GM23338 (cell line): Measurements from ENCODE around the gene MAP3K4. TPM values are rescaled to one million over a fixed set of nuclear protein-coding genes. Genes with fewer than 3 reads are reported as not detected.

Experiments used
- ATAC-seq: fragments of 200-7000 bp; cut with Tn5 transposase; 3 replicates; pipeline ENCODE4 v1.9.1; 2020
- DNase-seq: peaks from one replicate; pipeline ENCODE4 v3.0.0-alpha.2; 2015; ENCODE audit warnings: low spot score
- H2AFZ ChIP-seq: fragments of 200-600 bp; sonication (generic); 2 replicates; pipeline ENCODE4 v1.8.0; 2016; ENCODE audit warnings: antibody characterized with exemption, mild to moderate bottlenecking, moderate library complexity
- H3F3A ChIP-seq: fragments of 200-600 bp; sonication (generic); replicated peaks from 2 replicates; pipeline ENCODE4 v1.8.0; 2017; ENCODE audit warnings: antibody characterized with exemption, mixed run types, low read depth
- H3K27ac ChIP-seq: fragments of 200-600 bp; sonication (generic); 2 replicates; pipeline ENCODE4 v1.6.1; 2016; ENCODE audit warnings: low read depth
- H3K27me3 ChIP-seq: fragments of 200-600 bp; sonication (generic); 2 replicates; pipeline ENCODE4 v1.8.0; 2016; ENCODE audit warnings: mild to moderate bottlenecking, mixed run types, moderate library complexity; ENCODE audit not compliant: insufficient read depth
- H3K36me3 ChIP-seq: fragments of 200-600 bp; sonication (generic); 2 replicates; pipeline ENCODE4 v1.8.0; 2016; ENCODE audit warnings: mild to moderate bottlenecking; ENCODE audit not compliant: insufficient read depth
- H3K4me1 ChIP-seq: fragments of 200-600 bp; sonication (generic); 2 replicates; pipeline ENCODE4 v1.8.0; 2016; ENCODE audit warnings: mild to moderate bottlenecking, moderate library complexity; ENCODE audit not compliant: insufficient read depth
- H3K4me2 ChIP-seq: fragments of 200-600 bp; sonication (generic); 2 replicates; pipeline ENCODE4 v1.7.1; 2017; ENCODE audit warnings: mixed run types
- H3K4me3 ChIP-seq: fragments of 200-600 bp; sonication (generic); 2 replicates; pipeline ENCODE4 v1.6.1; 2016; ENCODE audit warnings: mixed run types
- H3K79me2 ChIP-seq: fragments of 200-600 bp; sonication (generic); replicated peaks from 2 replicates; pipeline ENCODE4 v1.8.0; 2017; ENCODE audit warnings: mild to moderate bottlenecking; ENCODE audit not compliant: insufficient read depth
- H3K9me2 ChIP-seq: fragments of 200-600 bp; sonication (generic); 2 replicates; pipeline ENCODE4 v1.8.0; 2017; ENCODE audit not compliant: insufficient read depth
- H4K20me1 ChIP-seq: fragments of 200-600 bp; sonication (generic); replicated peaks from 2 replicates; pipeline ENCODE4 v1.8.0; 2017; ENCODE audit warnings: mild to moderate bottlenecking; ENCODE audit not compliant: insufficient read depth
- H3K27ac Mint-ChIP-seq: 2 replicates; pipeline ENCODE4 v1.8.0; 2020; ENCODE audit warnings: inconsistent platforms, mild to moderate bottlenecking, moderate library complexity, mixed read lengths
- H3K27me3 Mint-ChIP-seq: 3 replicates; pipeline ENCODE4 v1.8.0; 2022; ENCODE audit warnings: low read depth, mild to moderate bottlenecking, moderate library complexity, mixed read lengths, inconsistent platforms; ENCODE audit not compliant: insufficient read depth, poor library complexity
- H3K36me3 Mint-ChIP-seq: 3 replicates; pipeline ENCODE4 v1.8.0; 2021; ENCODE audit warnings: low read depth, mild to moderate bottlenecking, inconsistent platforms, moderate library complexity, mixed read lengths
- H3K4me1 Mint-ChIP-seq: 3 replicates; pipeline ENCODE4 v1.8.0; 2020; ENCODE audit warnings: mild to moderate bottlenecking, inconsistent platforms, mixed read lengths
- H3K4me3 Mint-ChIP-seq: 3 replicates; pipeline ENCODE4 v1.8.0; 2021; ENCODE audit warnings: moderate library complexity, mild to moderate bottlenecking, inconsistent platforms, mixed read lengths
- H3K9me3 Mint-ChIP-seq: 3 replicates; pipeline ENCODE4 v1.8.0; 2020; ENCODE audit warnings: moderate library complexity, mild to moderate bottlenecking, inconsistent platforms, mixed read lengths
- CREB1 ChIP-seq: fragments of 250-450 bp; sonication (Bioruptor Pico); IDR thresholded peaks from 2 replicates; pipeline ENCODE4 v1.5.0; 2020; ENCODE audit warnings: low read depth, mild to moderate bottlenecking, moderate library complexity
- CTCF ChIP-seq, 2 experiments: fragments of 200-600 bp in 1 of 2; sonication (generic) in 1 of 2; conservative IDR thresholded peaks; 2 replicates each; pipeline versions ENCODE4 v1.5.1 to v1.6.1; 2016 to 2017; ENCODE audit warnings: antibody characterized with exemption in 2 of 2, low read depth in 2 of 2, mild to moderate bottlenecking in 2 of 2, moderate library complexity in 1 of 2
- ETS1 ChIP-seq: IDR thresholded peaks from 2 replicates; pipeline ENCODE4 v1.6.1; 2016; ENCODE audit warnings: antibody characterized with exemption
- EZH2 ChIP-seq: fragments of 200-600 bp; sonication (generic); IDR thresholded peaks from one replicate; pipeline ENCODE4 v1.8.0; 2017; ENCODE audit warnings: antibody characterized with exemption, mild to moderate bottlenecking, low read depth; ENCODE audit not compliant: unreplicated experiment
- EZH2phosphoT487 ChIP-seq: fragments of 200-600 bp; sonication (generic); IDR thresholded peaks from one replicate; pipeline ENCODE4 v1.8.1; 2018; ENCODE audit warnings: antibody characterized with exemption; ENCODE audit not compliant: unreplicated experiment
- JUNB ChIP-seq: IDR thresholded peaks from one replicate; pipeline ENCODE4 v1.6.1; 2016; ENCODE audit warnings: antibody characterized with exemption; ENCODE audit not compliant: unreplicated experiment
- NANOG ChIP-seq: IDR thresholded peaks from 2 replicates; pipeline ENCODE4 v1.6.1; 2016; ENCODE audit warnings: antibody characterized with exemption, borderline replicate concordance
- POLR2AphosphoS5 ChIP-seq: IDR thresholded peaks from 2 replicates; pipeline ENCODE4 v1.6.1; 2016; ENCODE audit warnings: antibody characterized with exemption, low read depth
- REST ChIP-seq: IDR thresholded peaks from one replicate; pipeline ENCODE4 v1.6.1; 2018; ENCODE audit warnings: antibody characterized with exemption; ENCODE audit not compliant: unreplicated experiment
- STAT1 ChIP-seq: IDR thresholded peaks from one replicate; pipeline ENCODE4 v1.6.1; 2016; ENCODE audit warnings: antibody characterized with exemption; ENCODE audit not compliant: unreplicated experiment
- ZNF114 ChIP-seq: fragments of 250-450 bp; sonication (Bioruptor Pico); IDR thresholded peaks from 2 replicates; pipeline ENCODE4 v1.5.0; 2020; ENCODE audit warnings: mild to moderate bottlenecking, moderate library complexity
- ZNF331 ChIP-seq: fragments of 250-450 bp; sonication (Bioruptor Pico); IDR thresholded peaks from 2 replicates; pipeline ENCODE4 v1.5.0; 2020; ENCODE audit warnings: low read depth, mild to moderate bottlenecking, moderate library complexity
- ZNF462 ChIP-seq: fragments of 250-450 bp; sonication (Bioruptor Pico); IDR thresholded peaks from 2 replicates; pipeline ENCODE4 v1.5.0; 2020; ENCODE audit warnings: mild to moderate bottlenecking, moderate library complexity
- polyA plus RNA-seq: library from polyadenylated mRNA; unstranded; fragments of >200 nt; fragmentation: Nextera tagmentation; extraction: Ambion mirVana; gene quantifications from 2 replicates; pipeline ENCODE4 v1.2.1, GENCODE V29; 2016
- total RNA-seq: library from RNA; depleted of rRNA; stranded (reverse); fragments of >200 nt; shearing (Covaris generic); gene quantifications from 2 replicates; pipeline ENCODE4 v1.2.3, GENCODE V29; 2014

Gene MAP3K4
- total and polyA plus RNA-seq, 2 experiments from 2014 or later = 44.4 to 48.8 TPM

GRCh38 chr6:160973311-160974250 lies 18.0 kb upstream of the MAP3K4 start:
- Histone ChIP-seq H3F3A (no peaks in the 10 kb centered on the region), H3K4me1 (0 out of 2 replicates have a peak, but pooled peaks cover 5% of the 10 kb centered on the region), H3K9me2 (0 out of 2 replicates have a peak, but pooled peaks cover 4% of the 10 kb centered on the region), H3K4me2 (no peak overlapping the region), H3K27me3 (no peaks in the 10 kb centered on the region), H2AFZ (peak overlapping the region; percentile 64), H3K27ac (no peak overlapping the region), H4K20me1 (no peaks in the 10 kb centered on the region), H3K79me2 (no peaks in the 10 kb centered on the region), H3K36me3 (no peaks in the 10 kb centered on the region), H3K4me3 (no peak overlapping the region)
- no peak for DNase-seq
- Mint-ChIP-seq H3K4me3 (no peak overlapping the region), H3K9me3 (peaks cover 13% of the 10 kb centered on the region; the same call in 2 of the 3 replicates), H3K27ac (no peak overlapping the region), H3K36me3 (peaks cover 10% of the 10 kb centered on the region; the same call in 2 of the 3 replicates), H3K27me3 (peaks cover 1% of the 10 kb centered on the region), H3K4me1 (peaks cover 28% of the 10 kb centered on the region)
- peak; percentile 54; the same call in 2 of the 3 replicates for ATAC-seq
- no peak for TF ChIP-seq JUNB
- TF ChIP-seq ZNF114 (CRISPR knock-in tag) = no peak
- no peak for TF ChIP-seq CREB1 (CRISPR knock-in tag)
- no peak for TF ChIP-seq STAT1
- no peak; a peak in 1 of 4 replicates for TF ChIP-seq CTCF (conservative IDR thresholded peaks at IDR 0.05; ENCODE audit: low read depth in 2 of 2)
- no peak for TF ChIP-seq ETS1
- TF ChIP-seq EZH2 = no peak
- TF ChIP-seq POLR2AphosphoS5 = no peak
- no peak for TF ChIP-seq NANOG
- no peak for TF ChIP-seq ZNF331 (CRISPR knock-in tag)
- TF ChIP-seq REST = no peak
- TF ChIP-seq ZNF462 (CRISPR knock-in tag) = no peak
- no peak for TF ChIP-seq EZH2phosphoT487
